VCaP (cell line): Measurements from ENCODE around the gene COX15.
A peak's percentile ranks its signal among the peaks of the same experiment; 100 is the strongest.
"Not testable (repeated sequence)": the region's sequence is repeated elsewhere in the genome, so short reads cannot be mapped to it uniquely, and the experiment has no call there.

Experiments
- H3K27ac ChIP-seq: fragments of 450-650 bp; 2 replicates; pipeline ENCODE4 v1.5.1; 2017
- TF ChIP-seq, protein P1 (sequence below): fragments of 450-650 bp; conservative IDR thresholded peaks from 2 replicates; pipeline ENCODE4 v1.5.1; 2017; ENCODE audit warnings: mild to moderate bottlenecking, moderate library complexity

COX15 gene

DNA sequence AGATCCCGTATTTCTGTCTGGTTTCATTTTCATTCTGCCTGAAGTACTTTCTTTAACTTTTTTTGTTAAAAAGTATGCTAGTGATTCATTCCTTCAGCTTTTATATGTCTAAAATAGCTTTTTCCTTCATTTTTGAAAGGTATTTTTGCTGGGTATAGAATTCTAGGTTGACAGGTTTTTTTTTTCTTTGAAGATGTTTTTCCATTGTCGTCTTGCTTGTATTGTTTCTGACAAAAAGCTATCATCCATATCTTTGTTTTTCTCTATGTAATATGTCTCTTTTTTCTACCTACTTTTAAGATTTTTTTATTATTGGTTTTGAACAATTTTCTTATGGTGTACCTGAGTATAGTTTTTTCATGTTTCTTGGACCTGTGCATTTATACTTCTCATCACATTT is 8.3 kb upstream of the COX15 start:
- TF ChIP-seq, protein P1, sequence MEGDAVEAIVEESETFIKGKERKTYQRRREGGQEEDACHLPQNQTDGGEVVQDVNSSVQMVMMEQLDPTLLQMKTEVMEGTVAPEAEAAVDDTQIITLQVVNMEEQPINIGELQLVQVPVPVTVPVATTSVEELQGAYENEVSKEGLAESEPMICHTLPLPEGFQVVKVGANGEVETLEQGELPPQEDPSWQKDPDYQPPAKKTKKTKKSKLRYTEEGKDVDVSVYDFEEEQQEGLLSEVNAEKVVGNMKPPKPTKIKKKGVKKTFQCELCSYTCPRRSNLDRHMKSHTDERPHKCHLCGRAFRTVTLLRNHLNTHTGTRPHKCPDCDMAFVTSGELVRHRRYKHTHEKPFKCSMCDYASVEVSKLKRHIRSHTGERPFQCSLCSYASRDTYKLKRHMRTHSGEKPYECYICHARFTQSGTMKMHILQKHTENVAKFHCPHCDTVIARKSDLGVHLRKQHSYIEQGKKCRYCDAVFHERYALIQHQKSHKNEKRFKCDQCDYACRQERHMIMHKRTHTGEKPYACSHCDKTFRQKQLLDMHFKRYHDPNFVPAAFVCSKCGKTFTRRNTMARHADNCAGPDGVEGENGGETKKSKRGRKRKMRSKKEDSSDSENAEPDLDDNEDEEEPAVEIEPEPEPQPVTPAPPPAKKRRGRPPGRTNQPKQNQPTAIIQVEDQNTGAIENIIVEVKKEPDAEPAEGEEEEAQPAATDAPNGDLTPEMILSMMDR, result no peak
- H3K27ac ChIP-seq, result no peak overlapping the region

DNA sequence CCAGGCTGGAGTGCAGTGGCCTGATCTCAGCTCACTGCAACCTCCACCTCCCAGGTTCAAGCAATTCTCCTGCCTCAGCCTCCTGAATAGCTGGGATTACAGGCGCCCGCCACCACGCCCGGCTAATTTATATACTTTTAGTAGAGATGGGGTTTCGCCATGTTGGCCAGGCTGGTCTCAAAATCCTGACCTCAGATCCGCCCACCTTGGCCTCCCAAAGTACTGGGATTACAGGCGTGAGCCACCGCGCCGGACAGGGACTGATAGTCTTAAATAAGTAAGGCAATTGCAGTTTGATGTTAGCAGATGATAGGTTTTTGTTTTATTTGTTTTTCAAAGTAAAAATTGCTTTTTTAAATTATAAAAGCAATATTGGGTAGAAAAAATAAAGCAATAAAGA is 2.2 kb upstream of the COX15 start:
- not testable (repeated sequence) for H3K27ac ChIP-seq

GRCh38 chr10:99733366-99733765 is 1.4 kb upstream of the COX15 start:
- H3K27ac ChIP-seq, result peak overlapping the region; percentile 87
- TF ChIP-seq, protein P1, result no peak

DNA sequence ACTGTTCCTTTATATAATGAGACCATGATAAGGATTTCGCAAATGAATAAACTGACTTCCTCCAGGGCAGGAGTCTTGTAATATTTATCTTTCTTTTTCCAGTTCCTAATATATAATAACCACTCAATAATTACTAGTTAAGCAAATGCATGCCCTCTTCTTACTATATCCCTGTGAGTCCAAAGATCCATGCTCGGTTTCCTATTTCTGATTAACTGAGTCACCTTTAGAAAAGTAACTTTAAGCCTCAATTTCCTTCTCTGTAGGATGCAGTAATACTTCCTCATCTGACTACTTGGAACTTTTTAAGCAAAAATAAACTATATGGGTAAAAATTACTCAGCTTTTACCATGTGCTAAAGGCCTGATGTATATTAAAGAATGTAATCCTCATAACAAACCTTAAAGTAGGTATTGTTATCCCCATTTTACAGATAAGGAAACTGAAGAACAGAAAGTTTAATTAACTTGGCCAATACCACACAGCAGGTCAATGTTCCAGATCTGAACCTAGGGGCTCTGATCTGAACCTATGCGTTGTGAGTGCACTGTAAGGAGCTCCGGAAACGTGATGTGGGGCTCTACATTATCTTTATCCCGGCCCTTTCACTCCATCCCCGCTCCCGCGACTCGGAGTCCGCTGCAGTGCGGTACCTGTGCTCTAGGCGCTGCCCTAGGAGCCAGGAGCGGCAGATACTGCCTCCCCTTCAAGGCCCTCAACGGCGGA is 458 bp downstream of the COX15 start:
- H3K27ac ChIP-seq, result peak overlapping the region; percentile 87
- TF ChIP-seq, protein P1, result no peak

GRCh38 chr10:99730026-99730425 is 1.9 kb downstream of the COX15 start:
- H3K27ac ChIP-seq, result no peak overlapping the region
- TF ChIP-seq, protein P1, result no peak

DNA sequence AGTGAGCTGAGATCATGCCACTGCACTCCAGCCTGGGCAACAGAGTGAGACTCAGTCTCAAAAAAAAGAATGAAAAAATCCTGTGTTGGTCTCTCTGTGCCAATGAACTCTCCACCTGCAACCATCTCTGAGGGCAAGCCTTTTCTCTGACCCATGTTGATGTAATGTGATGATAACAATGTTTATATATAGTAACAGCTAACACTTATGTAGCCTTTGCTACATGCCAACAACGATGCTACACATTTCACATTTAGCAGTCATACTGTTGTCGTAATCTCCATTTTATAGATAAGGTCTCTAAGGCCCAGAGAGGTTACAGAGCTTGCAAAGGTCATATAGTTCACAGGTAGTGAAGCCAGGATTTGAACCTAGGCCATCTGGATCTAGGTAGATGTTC is 11.5 kb downstream of the COX15 start:
- TF ChIP-seq, protein P1, result no peak

DNA sequence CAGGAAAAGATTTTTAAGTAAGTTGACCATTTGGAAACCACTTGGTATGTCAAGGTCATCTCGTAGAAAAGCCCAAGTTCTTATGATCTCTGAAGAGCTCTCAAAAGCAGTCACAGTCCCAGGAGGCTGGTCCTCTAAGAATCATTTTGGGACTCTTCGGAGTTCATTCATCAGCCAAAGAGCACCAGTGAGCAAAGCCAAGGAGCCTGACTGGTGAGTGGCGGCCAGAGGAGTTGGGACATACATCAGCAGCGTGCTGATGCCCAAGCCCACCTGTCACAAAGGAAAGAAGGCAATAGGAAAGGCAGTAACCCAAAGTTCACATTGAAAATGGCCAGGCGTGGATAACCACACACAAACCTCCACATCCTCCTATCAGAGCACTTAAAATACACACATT is 17.5 kb downstream of the COX15 start:
- H3K27ac ChIP-seq, result no peak overlapping the region
- TF ChIP-seq, protein P1, result no peak

More for the DNA sequence above, 11.5 kb downstream of the COX15 start:
- no peak overlapping the region for H3K27ac ChIP-seq

- H3K27ac ChIP-seq, result no peak overlapping the region
- TF ChIP-seq, protein P1, result peak; percentile 78
These were observed 20.7 kb downstream of the COX15 start for GRCh38 chr10:99711129-99711719.
